Fibroblast of skin of left quadriceps (primary cell): Measurements from ENCODE around the gene EMSY.
A peak's percentile ranks its signal among the peaks of the same experiment; 100 is the strongest.

Experiments
- DNase-seq, 2 experiments: peaks; one replicate each; pipeline ENCODE4 v3.0.0-alpha.2; 2013; ENCODE audit warnings: low read depth in 2 of 2

EMSY gene

GRCh38 chr11:76597533-76598425 lies 153.0 kb downstream of the EMSY start:
- no peak for DNase-seq

GRCh38 chr11:76598426-76598839 lies 153.6 kb downstream of the EMSY start:
- DNase-seq, result no peak

GRCh38 chr11:76599041-76600013 lies 154.5 kb downstream of the EMSY start:
- DNase-seq, result peak in 1 of 2 experiments; percentile 45

DNA sequence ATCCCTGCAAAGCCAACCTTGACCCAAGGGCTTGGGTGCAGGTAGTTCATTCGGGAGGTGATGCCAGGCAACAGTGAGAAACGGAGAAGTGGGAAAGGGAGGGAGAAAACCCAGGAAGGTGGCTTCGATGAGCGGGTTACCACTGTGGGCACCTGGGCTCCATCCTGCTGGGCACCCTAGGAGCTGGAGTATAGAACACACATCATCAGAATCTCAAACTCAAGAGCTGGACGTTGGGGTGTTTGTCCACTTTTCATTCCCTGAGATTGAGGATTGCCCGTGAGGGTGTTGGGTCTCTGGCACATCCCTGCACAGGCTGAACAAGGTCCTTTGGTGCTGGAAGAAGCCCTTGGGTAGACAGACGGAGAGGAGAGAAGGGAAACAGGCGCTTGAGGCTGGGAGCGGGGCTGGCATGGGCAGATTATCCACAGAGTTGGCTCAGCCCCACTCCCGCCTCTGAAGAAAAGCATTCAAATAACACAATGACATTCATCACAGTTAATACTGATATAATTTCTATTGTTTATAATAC lies 155.4 kb downstream of the EMSY start:
- DNase-seq, result no peak

DNA sequence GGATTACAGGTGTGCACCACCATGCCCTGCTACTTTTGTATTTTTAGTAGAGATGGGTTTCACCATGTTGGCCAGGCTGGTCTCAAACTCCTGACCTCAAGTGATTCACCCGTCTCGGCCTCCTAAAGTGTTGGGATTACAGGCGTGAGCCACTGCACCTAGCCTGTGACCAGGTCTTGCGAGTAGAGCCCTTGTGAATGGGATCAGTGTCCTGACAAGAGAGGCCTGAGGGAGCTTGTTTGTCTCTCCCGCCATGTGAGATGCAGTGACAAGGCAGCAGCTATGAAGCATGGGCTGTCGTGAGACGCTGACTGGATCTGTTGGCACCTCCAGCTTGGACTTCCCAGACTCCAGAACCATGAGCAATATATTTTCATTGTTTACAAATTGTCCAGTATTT lies 156.5 kb downstream of the EMSY start:
- no peak for DNase-seq

GRCh38 chr11:76601724-76602123 lies 156.9 kb downstream of the EMSY start:
- DNase-seq, result no peak

- DNase-seq, result peak in 1 of 2 experiments; percentile 30
Measured at GRCh38 chr11:76602431-76602861, 157.6 kb downstream of the EMSY start.
